ENCODE data around the gene EPB41. TPM values are rescaled to one million over a fixed set of nuclear protein-coding genes. Genes with fewer than 3 reads are reported as not detected.

EPB41 gene
- total RNA-seq, 1 experiment from 2014 or later: 20.2 TPM

GRCh38 chr1:28965271-28965870, 51.0 kb downstream of the EPB41 start:
- Histone ChIP-seq H3K36me3 (ENCODE audit: control insufficient read depth, insufficient read depth, low read length) (no peaks in the 10 kb centered on the region), H3K9me3 (ENCODE audit: control insufficient read depth, insufficient read depth, low read depth, low read length) (no peaks in the 10 kb centered on the region), H3K27me3 (ENCODE audit: control insufficient read depth, insufficient read depth, low read length) (no peaks in the 10 kb centered on the region; the same call in 1 of the 2 replicates), H3K4me1 (ENCODE audit: control insufficient read depth, insufficient read depth, low read length) (peaks cover 4% of the 10 kb centered on the region; the same call in 1 of the 2 replicates), H3K4me3 (ENCODE audit: low read depth in 2 of 2, low read length in 2 of 2) (no peak overlapping the region), H3K27ac (ENCODE audit: low read length) (no peak overlapping the region)
- in situ Hi-C loops (cut with HindIII; ENCODE audit: low pct_unique_long_range_greater_than_20kb, low sequenced_read_pairs) (no loop called here), intact Hi-C loops (cut with micrococcal nuclease; ENCODE audit: unreplicated experiment) (no loop called here)
- no TSS peak for BruUV-seq (replicated peaks)
- ChIA-PET POLR2A (no interaction called here), CTCF (no interaction called here)
- no peak for TF ChIP-seq SIN3A (IDR thresholded peaks at IDR 0.05; ENCODE audit: borderline replicate concordance, insufficient read depth, low read depth, low read length)
- TF ChIP-seq REST (IDR thresholded peaks at IDR 0.05; ENCODE audit: insufficient read depth in 1 of 2, low read depth in 2 of 2, low read length in 1 of 2): no peak
- TF ChIP-seq TCF7L2 (IDR thresholded peaks at IDR 0.05; ENCODE audit: low read depth, low read length): no peak
- no peak for TF ChIP-seq POLR2AphosphoS5 (IDR thresholded peaks at IDR 0.05; ENCODE audit: low read depth, low read length)
- TF ChIP-seq CTCF (IDR thresholded peaks at IDR 0.05): no peak
- DNase-seq (ENCODE audit: low read depth, low spot score): no peak
- ATAC-seq: no peak

- in situ Hi-C loops (cut with HindIII; ENCODE audit: low pct_unique_long_range_greater_than_20kb, low sequenced_read_pairs) (no loop called here), intact Hi-C loops (cut with micrococcal nuclease; ENCODE audit: unreplicated experiment) (no loop called here)
- no peak overlapping the region for H3K27ac ChIP-seq (ENCODE audit: low read length)
- ATAC-seq (no peak), DNase-seq (ENCODE audit: low read depth, low spot score) (no peak)
- H3K36me3 ChIP-seq (ENCODE audit: control insufficient read depth, insufficient read depth, low read length): no peaks in the 10 kb centered on the region
- no peaks in the 10 kb centered on the region for H3K9me3 ChIP-seq (ENCODE audit: control insufficient read depth, insufficient read depth, low read depth, low read length)
- ChIA-PET CTCF (no interaction called here), POLR2A (no interaction called here)
- no peak for TF ChIP-seq POLR2AphosphoS5 (IDR thresholded peaks at IDR 0.05; ENCODE audit: low read depth, low read length)
- no peak for TF ChIP-seq REST (IDR thresholded peaks at IDR 0.05; ENCODE audit: insufficient read depth in 1 of 2, low read depth in 2 of 2, low read length in 1 of 2)
- TF ChIP-seq CTCF (IDR thresholded peaks at IDR 0.05): no peak
- no peak for TF ChIP-seq SIN3A (IDR thresholded peaks at IDR 0.05; ENCODE audit: borderline replicate concordance, insufficient read depth, low read depth, low read length)
- no peak for TF ChIP-seq TCF7L2 (IDR thresholded peaks at IDR 0.05; ENCODE audit: low read depth, low read length)
- H3K4me1 ChIP-seq (ENCODE audit: control insufficient read depth, insufficient read depth, low read length): peaks cover 4% of the 10 kb centered on the region; the same call in 1 of the 2 replicates
- no peak overlapping the region for H3K4me3 ChIP-seq (ENCODE audit: low read depth in 2 of 2, low read length in 2 of 2)
- H3K27me3 ChIP-seq (ENCODE audit: control insufficient read depth, insufficient read depth, low read length): no peaks in the 10 kb centered on the region; the same call in 1 of the 2 replicates
- no TSS peak for BruUV-seq (replicated peaks)
Measured at GRCh38 chr1:28966617-28967016, 52.2 kb downstream of the EPB41 start.
